Panc1 (cell line): ENCODE results near the gene SCLY. TPM values are rescaled to one million over a fixed set of nuclear protein-coding genes. Genes with fewer than 3 reads are reported as not detected.

ENCODE experiments used
- ATAC-seq: fragments of 200-7000 bp; cut with Tn5 transposase; 2 replicates; pipeline ENCODE4 v1.9.1; 2020; ENCODE audit warnings: mild to moderate bottlenecking, moderate library complexity
- BruUV-seq: library from RNA; stranded (reverse); fragments of 400-500 nt; replicated peaks from 2 replicates; lab custom pipeline; 2021; lab: Mats Ljungman, UMichigan
- CTCF ChIA-PET: fragments of 300-600 bp; sonication (Branson Sonifier 250); formaldehyde crosslinking; loops from one replicate; lab custom pipeline; 2022; ENCODE audit warnings: antibody characterized with exemption; lab: Charles Lee
- POLR2A ChIA-PET: fragments of 300-600 bp; sonication (Branson Sonifier 250); formaldehyde crosslinking; loops from one replicate; lab custom pipeline; 2022; ENCODE audit warnings: antibody characterized with exemption; lab: Charles Lee
- DNase-seq: peaks from one replicate; pipeline ENCODE4 v3.0.0-alpha.2; 2010; ENCODE audit warnings: low read depth, low spot score
- H3K27ac ChIP-seq: 2 replicates; pipeline ENCODE4 v1.5.1; 2011; ENCODE audit warnings: mild to moderate bottlenecking, low read length, inconsistent platforms
- H3K27me3 ChIP-seq: fragments of 200-500 bp; sonication (Bioruptor generic); 2 replicates; pipeline ENCODE4 v1.6.0; 2014; ENCODE audit warnings: low read length, inconsistent platforms; ENCODE audit not compliant: control insufficient read depth, insufficient read depth
- H3K36me3 ChIP-seq: fragments of 200-500 bp; sonication (Bioruptor generic); 2 replicates; pipeline ENCODE4 v1.5.1; 2014; ENCODE audit warnings: inconsistent platforms, mild to moderate bottlenecking, low read length, moderate library complexity; ENCODE audit not compliant: control insufficient read depth, insufficient read depth
- H3K4me1 ChIP-seq: 2 replicates; pipeline ENCODE4 v1.5.1; 2011; ENCODE audit warnings: inconsistent platforms, mild to moderate bottlenecking, low read length, moderate library complexity; ENCODE audit not compliant: control insufficient read depth, insufficient read depth
- H3K4me3 ChIP-seq, 2 experiments: 2 replicates each; pipeline ENCODE4 v1.5.1; 2011 to 2012; ENCODE audit warnings: low read depth in 2 of 2, low read length in 2 of 2, mild to moderate bottlenecking in 2 of 2, inconsistent platforms in 1 of 2, moderate library complexity in 1 of 2
- H3K9me3 ChIP-seq: fragments of 200-500 bp; sonication (Bioruptor generic); 2 replicates; pipeline ENCODE4 v1.5.1; 2014; ENCODE audit warnings: low read depth, mild to moderate bottlenecking, inconsistent platforms, low read length, moderate library complexity; ENCODE audit not compliant: control insufficient read depth, insufficient read depth
- CTCF ChIP-seq: fragments of 450-650 bp; IDR thresholded peaks from 2 replicates; pipeline ENCODE4 v1.5.1; 2017; ENCODE audit warnings: mild to moderate bottlenecking
- POLR2AphosphoS5 ChIP-seq: IDR thresholded peaks from 2 replicates; pipeline ENCODE4 v1.6.1; 2012; ENCODE audit warnings: mild to moderate bottlenecking, low read depth, low read length, moderate library complexity
- REST ChIP-seq, 2 experiments: IDR thresholded peaks; 2 replicates each; pipeline ENCODE4 v1.6.1; 2011 to 2012; ENCODE audit warnings: low read depth in 2 of 2, control low read depth in 1 of 2, low read length in 1 of 2, mild to moderate bottlenecking in 1 of 2, moderate library complexity in 1 of 2; ENCODE audit not compliant: insufficient read depth in 1 of 2
- SIN3A ChIP-seq: IDR thresholded peaks from 2 replicates; pipeline ENCODE4 v1.6.1; 2012; ENCODE audit warnings: low read depth, mild to moderate bottlenecking, low read length, moderate library complexity, borderline replicate concordance; ENCODE audit not compliant: insufficient read depth
- TCF7L2 ChIP-seq: IDR thresholded peaks from 2 replicates; pipeline ENCODE4 v1.6.1; 2011; ENCODE audit warnings: mild to moderate bottlenecking, low read depth, low read length, inconsistent platforms
- in situ Hi-C: cut with HindIII; loops from 2 replicates; pipeline ENCODE4 v1.10.0; 2016; ENCODE audit warnings: low sequenced_read_pairs, low pct_unique_long_range_greater_than_20kb
- intact Hi-C: fragments of 100-400 bp; cut with micrococcal nuclease; formaldehyde crosslinking; loops from one replicate; pipeline ENCODE4 v1.10.0; 2022; ENCODE audit not compliant: unreplicated experiment
- total RNA-seq: library from RNA; stranded (reverse); gene quantifications from one replicate; pipeline ENCODE4 v1.2.1, GENCODE V29; 2021; ENCODE audit not compliant: unreplicated experiment

The SCLY gene
- total RNA-seq, 1 experiment from 2014 or later: 31.4 TPM

DNA sequence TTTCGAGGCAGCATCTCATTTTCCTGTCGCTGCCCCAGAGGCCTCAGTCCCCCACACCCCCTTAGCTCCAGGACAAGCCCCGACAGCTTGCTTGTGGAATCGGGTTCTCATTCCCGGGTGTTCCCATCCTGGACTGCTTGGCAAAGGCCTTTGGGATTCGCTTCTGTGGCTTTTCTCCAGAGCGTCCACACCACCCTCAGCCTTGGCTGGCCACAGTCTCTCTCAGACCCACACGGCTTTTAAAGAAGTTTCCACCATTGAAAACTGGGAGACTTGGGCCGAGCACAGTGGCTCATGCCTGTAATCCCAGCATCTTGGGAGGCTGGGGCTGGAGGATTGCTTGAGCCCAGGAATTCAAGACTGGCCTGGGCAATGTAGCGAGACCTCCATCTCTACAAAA is 42.1 kb downstream of the SCLY start:
- in situ Hi-C loops (no loop called here), intact Hi-C loops (no loop called here)
- POLR2A ChIA-PET: no interaction called here
- Histone ChIP-seq H3K4me1 (peaks cover 16% of the 10 kb centered on the region), H3K27me3 (no peaks in the 10 kb centered on the region), H3K27ac (no peak overlapping the region), H3K4me3 (no peak overlapping the region), H3K9me3 (no peaks in the 10 kb centered on the region), H3K36me3 (no peaks in the 10 kb centered on the region)
- CTCF ChIA-PET: no interaction called here
- TF ChIP-seq SIN3A: no peak
- ATAC-seq (no peak), DNase-seq (no peak)
- BruUV-seq: no TSS peak

GRCh38 chr2:238103465-238104225 is 42.8 kb downstream of the SCLY start:
- ATAC-seq (no peak), DNase-seq (no peak)
- POLR2A ChIA-PET: no interaction called here
- Histone ChIP-seq H3K4me1 (peaks cover 12% of the 10 kb centered on the region), H3K9me3 (no peaks in the 10 kb centered on the region), H3K27me3 (no peaks in the 10 kb centered on the region), H3K27ac (no peak overlapping the region), H3K36me3 (no peaks in the 10 kb centered on the region), H3K4me3 (no peak overlapping the region)
- no peak for TF ChIP-seq REST (IDR thresholded peaks at IDR 0.05; ENCODE audit: insufficient read depth in 1 of 2, low read depth in 2 of 2, low read length in 1 of 2)
- no peak for TF ChIP-seq TCF7L2
- no peak for TF ChIP-seq SIN3A
- BruUV-seq: no TSS peak
- intact Hi-C loops (no loop called here), in situ Hi-C loops (no loop called here)
- CTCF ChIA-PET: no interaction called here

GRCh38 chr2:238104226-238104690 is 43.5 kb downstream of the SCLY start:
- in situ Hi-C loops: no loop called here
- ChIA-PET POLR2A (no interaction called here), CTCF (no interaction called here)
- DNase-seq: no peak
- intact Hi-C loops: no loop called here
- H3K27me3 ChIP-seq: no peaks in the 10 kb centered on the region
- no peak overlapping the region for H3K27ac ChIP-seq
- no TSS peak for BruUV-seq
- ATAC-seq: no peak
- no peaks in the 10 kb centered on the region for H3K9me3 ChIP-seq
- no peak for TF ChIP-seq SIN3A
- TF ChIP-seq REST (IDR thresholded peaks at IDR 0.05; ENCODE audit: insufficient read depth in 1 of 2, low read depth in 2 of 2, low read length in 1 of 2): no peak
- no peak for TF ChIP-seq TCF7L2
- TF ChIP-seq POLR2AphosphoS5: no peak
- TF ChIP-seq CTCF: no peak
- no peaks in the 10 kb centered on the region for H3K36me3 ChIP-seq
- H3K4me3 ChIP-seq: no peak overlapping the region
- H3K4me1 ChIP-seq: peaks cover 10% of the 10 kb centered on the region
